GM12878 (cell line): ENCODE measurements around the gene SLC1A5. TPM values are rescaled to one million over a fixed set of nuclear protein-coding genes. Genes with fewer than 3 reads are reported as not detected.

ENCODE experiments used
- ATAC-seq: fragments of 200-7000 bp; cut with Tn5 transposase; 3 replicates; pipeline ENCODE4 v1.9.1; 2020; ENCODE audit warnings: mild to moderate bottlenecking, moderate library complexity
- BruUV-seq: library from RNA; stranded (reverse); fragments of 400-500 nt; replicated peaks from 2 replicates; lab custom pipeline; 2021; lab: Mats Ljungman, UMichigan
- CTCF ChIA-PET: fragments of 300-600 bp; sonication (Branson Sonifier 250); formaldehyde crosslinking; extraction: SDS; loops from one replicate; lab custom pipeline; 2021; ENCODE audit warnings: inconsistent platforms; lab: Yijun Ruan, JAX
- POLR2A ChIA-PET: fragments of 350-600 bp; formaldehyde crosslinking; extraction: SDS; loops from one replicate; lab custom pipeline; 2021; ENCODE audit warnings: inconsistent platforms; lab: Charles Lee
- RAD21 ChIA-PET: fragments of 300-600 bp; sonication (Branson Sonifier 250); formaldehyde crosslinking; loops from one replicate; lab custom pipeline; 2023; ENCODE audit warnings: antibody characterized with exemption; ENCODE audit not compliant: unreplicated experiment; lab: Charles Lee
- SMC1A ChIA-PET: fragments of 300-600 bp; sonication (Branson Sonifier 250); formaldehyde crosslinking; loops from one replicate; lab custom pipeline; 2023; ENCODE audit not compliant: unreplicated experiment, uncharacterized antibody; lab: Charles Lee
- DNase-seq: peaks from one replicate; pipeline ENCODE4 v3.0.0-alpha.2; 2011; ENCODE audit warnings: low read depth, low spot score
- FAIRE-seq: peaks from 3 replicates; lab custom pipeline; 2011; peaks lifted over from hg19 to GRCh38; lab: Jason Lieb, UNC
- H2AFZ ChIP-seq: 2 replicates; pipeline ENCODE4 v1.6.0; 2011; ENCODE audit warnings: low read depth, low read length, control low read depth; ENCODE audit not compliant: control insufficient read depth
- H3K27ac ChIP-seq: 2 replicates; pipeline ENCODE4 v1.5.1; 2011; ENCODE audit warnings: control low read depth; ENCODE audit not compliant: control insufficient read depth, insufficient read depth
- H3K27me3 ChIP-seq, 2 experiments: replicated peaks in 1 of 2; 2 replicates each; pipeline versions ENCODE4 v1.6.0 to v1.6.1; 2011; ENCODE audit warnings: low read length in 1 of 2; ENCODE audit not compliant: control insufficient read depth in 2 of 2, insufficient read depth in 2 of 2
- H3K36me3 ChIP-seq, 2 experiments: 2 replicates each; pipeline ENCODE4 v1.5.1; 2011; ENCODE audit warnings: low read length in 1 of 2; ENCODE audit not compliant: control insufficient read depth in 2 of 2, insufficient read depth in 2 of 2
- H3K4me1 ChIP-seq: 2 replicates; pipeline ENCODE4 v1.6.1; 2011; ENCODE audit warnings: mild to moderate bottlenecking, low read length, moderate library complexity, mixed read lengths; ENCODE audit not compliant: control insufficient read depth, insufficient read depth
- H3K4me2 ChIP-seq: 2 replicates; pipeline ENCODE4 v1.6.0; 2011; ENCODE audit warnings: control low read depth; ENCODE audit not compliant: control insufficient read depth, insufficient read depth
- H3K4me3 ChIP-seq: fragments of 200-600 bp; sonication (generic); 2 replicates; pipeline ENCODE4 v1.5.1; 2016
- H3K79me2 ChIP-seq: 2 replicates; pipeline ENCODE4 v1.6.0; 2011; ENCODE audit warnings: low read length; ENCODE audit not compliant: control insufficient read depth, insufficient read depth
- H3K9ac ChIP-seq: 2 replicates; pipeline ENCODE4 v1.8.0; 2011; ENCODE audit warnings: low read length, control low read depth, mixed read lengths; ENCODE audit not compliant: control insufficient read depth, insufficient read depth
- H3K9me3 ChIP-seq: replicated peaks from 3 replicates; pipeline ENCODE4 v1.5.1; 2011; ENCODE audit warnings: mild to moderate bottlenecking, low read length; ENCODE audit not compliant: control insufficient read depth, insufficient read depth
- H4K20me1 ChIP-seq: 2 replicates; pipeline ENCODE4 v1.6.0; 2011; ENCODE audit not compliant: control insufficient read depth, insufficient read depth
- BHLHE40 ChIP-seq, 2 experiments: fragments of 450-650 bp in 1 of 2; IDR thresholded peaks; 2 replicates each; pipeline ENCODE4 v1.6.1; 2011 to 2017; ENCODE audit warnings: low read depth in 2 of 2, borderline replicate concordance in 1 of 2, improper control_type of control experiment in 1 of 2, low read length in 1 of 2, mild to moderate bottlenecking in 1 of 2
- BRCA1 ChIP-seq: IDR thresholded peaks from 2 replicates; pipeline ENCODE4 v1.6.1; 2011; ENCODE audit warnings: low read depth, low read length, improper control_type of control experiment
- E4F1 ChIP-seq: fragments of 450-650 bp; IDR thresholded peaks from 2 replicates; pipeline ENCODE4 v1.6.1; 2018; ENCODE audit warnings: borderline replicate concordance, mild to moderate bottlenecking; ENCODE audit not compliant: partially characterized antibody
- NRF1 ChIP-seq: conservative IDR thresholded peaks from 2 replicates; pipeline ENCODE4 v1.6.1; 2011; ENCODE audit warnings: mild to moderate bottlenecking, low read depth, low read length, improper control_type of control experiment
- SUZ12 ChIP-seq: fragments of 200-600 bp; sonication (generic); IDR thresholded peaks from one replicate; pipeline ENCODE4 v1.6.1; 2018; ENCODE audit warnings: antibody characterized with exemption, mild to moderate bottlenecking; ENCODE audit not compliant: unreplicated experiment
- ZNF274 ChIP-seq: IDR thresholded peaks from one replicate; pipeline ENCODE4 v1.8.0; 2011; ENCODE audit not compliant: insufficient read length, insufficient read depth
- ZSCAN29 ChIP-seq: fragments of 450-650 bp; IDR thresholded peaks from 2 replicates; pipeline ENCODE4 v1.6.1; 2017; ENCODE audit warnings: mild to moderate bottlenecking, moderate library complexity
- WGBS: methylation state at CpG from one replicate; pipeline ENCODE4 v1.1.6; 2016; ENCODE audit warnings: low lambda C conversion rate; ENCODE audit not compliant: insufficient replicate concordance, insufficient coverage; ENCODE audit errors: missing lambda C conversion rate; 5-methylcytosine and 5-hydroxymethylcytosine counted together
- in situ Hi-C: fragments of 300-500 bp; cut with MboI; formaldehyde crosslinking; loops from 9 replicates; pipeline ENCODE4 v1.14.3; 2018; ENCODE audit warnings: mixed read lengths
- intact Hi-C: fragments of 100-400 bp; cut with micrococcal nuclease; formaldehyde crosslinking; loops from one replicate; pipeline ENCODE4 v1.14.2; 2022; ENCODE audit not compliant: unreplicated experiment
- polyA plus RNA-seq, 11 experiments: library from polyadenylated mRNA; depleted of rRNA in 4 of 11; unstranded in 6 of 11; stranded (reverse) in 5 of 11; fragments of >200 nt; fragmentation: Nextera tagmentation in 4 of 11; fragmentation: Illumina TruSeq in 1 of 11; extraction: Ambion mirVana in 4 of 11; extraction: Trizol in 1 of 11; gene quantifications; 1 replicate in 1 of 11; 2 replicates in 10 of 11; pipeline versions ENCODE4 v1.2.1 to v1.2.3, GENCODE V29; 2011 to 2016; ENCODE audit warnings: inconsistent platforms in 2 of 11, missing spikeins in 2 of 11, low read depth in 1 of 11
- total RNA-seq, 4 experiments: library from RNA; depleted of rRNA in 3 of 4; stranded (reverse); fragments of >200 nt in 3 of 4; fragmentation: Illumina TruSeq in 1 of 4; extraction: Trizol in 1 of 4; gene quantifications; 2 replicates each; pipeline versions ENCODE4 v1.2.1 to v1.2.3, GENCODE V29; 2013 to 2021

SLC1A5 gene
- total and polyA plus RNA-seq, 10 of the 15 experiments (the other 5 are each of a cell fraction or from before 2014, with no cell fraction given), result 9.1 to 129 (median 60.9) TPM

GRCh38 chr19:46745521-46746280 is 42.7 kb downstream of the SLC1A5 start, which contains the start of gene FKRP (continued):
- no peak for TF ChIP-seq E4F1
- TF ChIP-seq ZNF274, result no peak
- TF ChIP-seq BRCA1, result no peak
- TF ChIP-seq ZSCAN29, result no peak
- TF ChIP-seq NRF1, result no peak

- ChIA-PET POLR2A (interaction anchor here (0.5 to 1.1 kb wide), 3 partner anchors 43 to 169 kb away, joined by 3 to 4 read pairs (median 3); partner anchors contain the start of gene SLC1A5), RAD21 (interaction anchor here (1.2 to 1.9 kb wide), 4 partner anchors 27 to 144 kb away, joined by 4 to 9 read pairs (median 6); partner anchors contain the start of genes CALM3 and DACT3), SMC1A (interaction anchor here (1.1 to 1.5 kb wide), 3 partner anchors 9 to 142 kb away, joined by 3 read pairs; no protein-coding TSS in a partner anchor), CTCF (interaction anchor here (0.9 to 4.5 kb wide), 9 partner anchors 9 to 210 kb away, joined by 3 to 24 read pairs (median 6); partner anchors contain the start of gene DACT3)
- FAIRE-seq (peak; percentile 38), ATAC-seq (no peak), DNase-seq (no peak)
- H3K4me3 ChIP-seq, result peak overlapping the region; percentile 100
- TF ChIP-seq BHLHE40 (IDR thresholded peaks at IDR 0.05; ENCODE audit: borderline replicate concordance in 1 of 2, low read depth in 2 of 2, low read length in 1 of 2) (peak in 1 of 2 experiments; percentile 44; a peak in 1 of 4 replicates), SUZ12 (no peak)
- BruUV-seq, result no TSS peak
- no peaks in the 10 kb centered on the region for H3K9me3 ChIP-seq
- H2AFZ ChIP-seq, result no peak overlapping the region
- intact Hi-C loops, result no loop called here
- H3K79me2 ChIP-seq, result peaks cover 66% of the 10 kb centered on the region
- H3K27me3 ChIP-seq, result no peaks in the 10 kb centered on the region
- peaks cover 3 to 6% of the 10 kb centered on the region in 2 experiments; a peak in 3 of 4 replicates for H3K36me3 ChIP-seq
- H3K4me2 ChIP-seq, result peak overlapping the region; percentile 38
- H3K9ac ChIP-seq, result peak overlapping the region; percentile 91
- in situ Hi-C loops, result no loop called here
- WGBS, result 28% methylated on average over 8 of the region's 8 CpGs
- peaks cover 21% of the 10 kb centered on the region for H3K4me1 ChIP-seq
- peaks cover 8% of the 10 kb centered on the region for H4K20me1 ChIP-seq
- peak overlapping the region; percentile 83 for H3K27ac ChIP-seq
Observed at GRCh38 chr19:46745030-46745429, 43.4 kb downstream of the SLC1A5 start.
